Measurements from ENCODE around the gene PPP4R2. TPM values are rescaled to one million over a fixed set of nuclear protein-coding genes. Genes with fewer than 3 reads are reported as not detected.

The PPP4R2 gene
- total and polyA plus RNA-seq, 10 of the 15 experiments (the other 5 are each of a cell fraction or from before 2014, with no cell fraction given) = 16.7 to 83.4 (median 38.9) TPM

GRCh38 chr3:73029321-73029796, 32.7 kb downstream of the PPP4R2 start:
- Histone ChIP-seq H3K4me1 (ENCODE audit: control insufficient read depth, insufficient read depth, low read length) (peaks cover 10% of the 10 kb centered on the region), H3K4me2 (ENCODE audit: control insufficient read depth, insufficient read depth) (no peak overlapping the region), H3K4me3 (no peak overlapping the region), H3K79me2 (ENCODE audit: control insufficient read depth, insufficient read depth, low read length) (peaks cover 98% of the 10 kb centered on the region), H3K36me3 (ENCODE audit: control insufficient read depth in 2 of 2, insufficient read depth in 2 of 2, low read length in 1 of 2) (peaks cover 0 to 3% of the 10 kb centered on the region in 2 experiments), H4K20me1 (ENCODE audit: control insufficient read depth, insufficient read depth) (peaks cover 4% of the 10 kb centered on the region; the same call in 1 of the 2 replicates), H2AFZ (ENCODE audit: control insufficient read depth, low read depth, low read length) (no peak overlapping the region), H3K9ac (ENCODE audit: control insufficient read depth, insufficient read depth, low read length) (no peak overlapping the region), H3K27me3 (replicated peaks in 1 of 2; ENCODE audit: control insufficient read depth in 2 of 2, insufficient read depth in 2 of 2, low read length in 1 of 2) (no peaks in the 10 kb centered on the region), H3K27ac (ENCODE audit: control insufficient read depth, insufficient read depth) (no peak overlapping the region; the same call in 1 of the 2 replicates), H3K9me3 (replicated peaks; ENCODE audit: control insufficient read depth, insufficient read depth, low read length) (peaks cover 1% of the 10 kb centered on the region; the same call in 2 of the 3 replicates)
- FAIRE-seq = no peak
- POLR2A ChIA-PET = no interaction called here
- no peak for DNase-seq (ENCODE audit: low read depth, low spot score)
- in situ Hi-C loops (cut with MboI) = no loop called here
- CTCF ChIA-PET = no interaction called here
- TF ChIP-seq RUNX3 (IDR thresholded peaks at IDR 0.05; ENCODE audit: low read length) = peak; percentile 48
- no peak for TF ChIP-seq RBBP5 (conservative IDR thresholded peaks at IDR 0.05)
- TF ChIP-seq IKZF2 (IDR thresholded peaks at IDR 0.05) = 0 out of 4 replicates have a peak, but pooled peaks have one; percentile 10 to 49
- 0 out of 2 replicates have a peak, but pooled peaks have one; percentile 25 for TF ChIP-seq IKZF1 (conservative IDR thresholded peaks at IDR 0.05)
- intact Hi-C loops (cut with micrococcal nuclease; ENCODE audit: unreplicated experiment) = no loop called here
- SMC1A ChIA-PET (ENCODE audit: uncharacterized antibody, unreplicated experiment) = no interaction called here
- RAD21 ChIA-PET (ENCODE audit: unreplicated experiment) = interaction anchor here (0.6 to 0.9 kb wide), 2 partner anchors 9 to 26 kb away, joined by 3 read pairs; no protein-coding TSS in a partner anchor
- WGBS (ENCODE audit: insufficient coverage, insufficient replicate concordance, low lambda C conversion rate, missing lambda C conversion rate) = 71% methylated on average over 1 of the region's 1 CpG
- ATAC-seq = peak; percentile 72
- BruUV-seq (replicated peaks) = TSS peak; percentile 50

DNA sequence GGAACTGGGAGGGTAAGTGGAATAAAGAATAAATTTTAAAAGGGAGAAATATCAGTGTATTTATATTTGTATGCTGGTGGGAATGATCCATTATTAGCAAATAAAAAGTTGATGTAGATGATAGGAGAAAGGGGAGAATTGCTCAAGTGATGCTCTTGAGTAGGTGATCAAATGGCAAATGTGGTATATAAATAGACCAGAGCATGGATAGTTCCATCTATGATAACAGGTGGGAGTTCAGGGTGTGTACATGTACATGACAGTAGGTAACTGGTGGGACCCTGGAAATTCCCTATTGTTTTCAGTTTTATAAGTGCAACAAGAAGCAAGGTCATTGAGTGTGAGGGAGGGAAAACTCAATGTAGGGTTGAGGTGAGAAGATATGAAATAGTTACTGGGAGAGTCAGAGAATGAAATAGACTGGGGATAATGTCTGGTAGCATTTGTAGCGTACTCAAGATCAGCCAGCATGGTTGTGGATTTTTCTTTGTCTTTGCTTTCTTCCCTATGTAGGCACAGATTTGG, 33.5 kb downstream of the PPP4R2 start:
- ChIA-PET SMC1A (ENCODE audit: uncharacterized antibody, unreplicated experiment) (no interaction called here), CTCF (no interaction called here), POLR2A (no interaction called here), RAD21 (ENCODE audit: unreplicated experiment) (no interaction called here)
- 84% methylated on average over 1 of the region's 1 CpG for WGBS (ENCODE audit: insufficient coverage, insufficient replicate concordance, low lambda C conversion rate, missing lambda C conversion rate)
- H3K4me3 ChIP-seq = no peak overlapping the region
- H3K9ac ChIP-seq (ENCODE audit: control insufficient read depth, insufficient read depth, low read length) = no peak overlapping the region
- peaks cover 0 to 5% of the 10 kb centered on the region in 2 experiments for H3K36me3 ChIP-seq (ENCODE audit: control insufficient read depth in 2 of 2, insufficient read depth in 2 of 2, low read length in 1 of 2)
- no peaks in the 10 kb centered on the region for H3K27me3 ChIP-seq (replicated peaks in 1 of 2; ENCODE audit: control insufficient read depth in 2 of 2, insufficient read depth in 2 of 2, low read length in 1 of 2)
- no TSS peak for BruUV-seq (replicated peaks)
- no peak overlapping the region for H3K4me2 ChIP-seq (ENCODE audit: control insufficient read depth, insufficient read depth)
- FAIRE-seq (no peak), DNase-seq (ENCODE audit: low read depth, low spot score) (no peak), ATAC-seq (peak; percentile 64)
- H3K27ac ChIP-seq (ENCODE audit: control insufficient read depth, insufficient read depth) = no peak overlapping the region
- H3K9me3 ChIP-seq (replicated peaks; ENCODE audit: control insufficient read depth, insufficient read depth, low read length) = peaks cover 1% of the 10 kb centered on the region; the same call in 2 of the 3 replicates
- peaks cover 10% of the 10 kb centered on the region for H3K4me1 ChIP-seq (ENCODE audit: control insufficient read depth, insufficient read depth, low read length)
- H3K79me2 ChIP-seq (ENCODE audit: control insufficient read depth, insufficient read depth, low read length) = peaks cover 98% of the 10 kb centered on the region
- H4K20me1 ChIP-seq (ENCODE audit: control insufficient read depth, insufficient read depth) = peaks cover 4% of the 10 kb centered on the region; the same call in 1 of the 2 replicates
- intact Hi-C loops (cut with micrococcal nuclease; ENCODE audit: unreplicated experiment) (no loop called here), in situ Hi-C loops (cut with MboI) (no loop called here)
- H2AFZ ChIP-seq (ENCODE audit: control insufficient read depth, low read depth, low read length) = no peak overlapping the region
- no peak for TF ChIP-seq HDAC2 (IDR thresholded peaks at IDR 0.05)
- TF ChIP-seq, protein P1, sequence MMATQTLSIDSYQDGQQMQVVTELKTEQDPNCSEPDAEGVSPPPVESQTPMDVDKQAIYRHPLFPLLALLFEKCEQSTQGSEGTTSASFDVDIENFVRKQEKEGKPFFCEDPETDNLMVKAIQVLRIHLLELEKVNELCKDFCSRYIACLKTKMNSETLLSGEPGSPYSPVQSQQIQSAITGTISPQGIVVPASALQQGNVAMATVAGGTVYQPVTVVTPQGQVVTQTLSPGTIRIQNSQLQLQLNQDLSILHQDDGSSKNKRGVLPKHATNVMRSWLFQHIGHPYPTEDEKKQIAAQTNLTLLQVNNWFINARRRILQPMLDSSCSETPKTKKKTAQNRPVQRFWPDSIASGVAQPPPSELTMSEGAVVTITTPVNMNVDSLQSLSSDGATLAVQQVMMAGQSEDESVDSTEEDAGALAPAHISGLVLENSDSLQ (IDR thresholded peaks at IDR 0.05) = no peak
